Epithelial cell of esophagus (primary cell): ENCODE measurements around the gene PUS1.

Experiments
- DNase-seq: peaks from one replicate; pipeline ENCODE4 v3.0.0; 2010; ENCODE audit warnings: low read depth
- H3K4me3 ChIP-seq: 2 replicates; pipeline ENCODE4 v1.5.1; 2011; ENCODE audit warnings: mild to moderate bottlenecking, low read length, control low read depth
- CTCF ChIP-seq: IDR thresholded peaks from 2 replicates; pipeline ENCODE4 v1.5.1; 2011; ENCODE audit warnings: low read depth, mild to moderate bottlenecking, low read length, control low read depth, inconsistent platforms; ENCODE audit not compliant: insufficient read depth; ENCODE audit errors: missing control alignments

Gene PUS1

GRCh38 chr12:131909752-131910219, 19.3 kb upstream of the PUS1 start:
- no peak for TF ChIP-seq CTCF
- no peak overlapping the region for H3K4me3 ChIP-seq
- DNase-seq, result no peak

DNA sequence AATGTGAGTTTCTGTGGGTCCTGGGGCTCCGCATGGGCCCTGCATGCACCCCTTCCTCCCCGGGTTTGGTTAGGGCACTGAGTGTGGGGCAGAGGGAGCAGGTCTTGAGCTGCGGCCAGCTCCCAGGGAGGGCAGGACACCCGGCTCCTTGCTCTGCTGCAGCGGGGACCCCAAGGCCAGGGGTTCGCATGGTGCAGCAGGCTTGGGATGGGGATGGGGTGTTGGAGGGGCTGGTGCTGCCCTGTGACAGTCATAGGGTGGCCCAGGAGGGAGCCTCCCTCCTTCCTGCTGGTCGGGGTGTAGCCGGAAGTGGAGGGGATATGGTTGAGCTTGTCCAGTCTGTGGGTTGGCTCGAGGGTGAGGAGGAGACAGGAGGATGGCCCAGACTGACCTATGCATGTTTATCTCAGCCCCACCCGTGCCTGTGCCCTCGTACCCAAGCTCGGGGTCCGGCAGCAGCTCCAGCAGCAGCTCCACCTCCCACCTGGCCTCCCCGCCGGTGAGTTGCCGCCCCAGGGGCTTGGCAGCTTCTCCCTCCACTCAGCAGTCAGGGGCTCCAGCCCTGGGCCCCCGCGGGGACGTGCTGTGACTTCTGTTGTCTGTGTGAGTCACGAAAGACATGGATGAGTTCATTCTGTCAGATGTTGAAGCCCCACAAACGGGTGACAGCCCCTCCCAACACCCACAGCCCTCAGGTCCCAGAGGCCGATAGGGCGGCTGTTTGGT, 18.6 kb upstream of the PUS1 start:
- TF ChIP-seq CTCF, result no peak
- no peak for DNase-seq
- H3K4me3 ChIP-seq, result no peak overlapping the region

GRCh38 chr12:131911028-131911650, 17.9 kb upstream of the PUS1 start:
- TF ChIP-seq CTCF, result no peak
- DNase-seq, result no peak
- H3K4me3 ChIP-seq, result no peak overlapping the region

DNA sequence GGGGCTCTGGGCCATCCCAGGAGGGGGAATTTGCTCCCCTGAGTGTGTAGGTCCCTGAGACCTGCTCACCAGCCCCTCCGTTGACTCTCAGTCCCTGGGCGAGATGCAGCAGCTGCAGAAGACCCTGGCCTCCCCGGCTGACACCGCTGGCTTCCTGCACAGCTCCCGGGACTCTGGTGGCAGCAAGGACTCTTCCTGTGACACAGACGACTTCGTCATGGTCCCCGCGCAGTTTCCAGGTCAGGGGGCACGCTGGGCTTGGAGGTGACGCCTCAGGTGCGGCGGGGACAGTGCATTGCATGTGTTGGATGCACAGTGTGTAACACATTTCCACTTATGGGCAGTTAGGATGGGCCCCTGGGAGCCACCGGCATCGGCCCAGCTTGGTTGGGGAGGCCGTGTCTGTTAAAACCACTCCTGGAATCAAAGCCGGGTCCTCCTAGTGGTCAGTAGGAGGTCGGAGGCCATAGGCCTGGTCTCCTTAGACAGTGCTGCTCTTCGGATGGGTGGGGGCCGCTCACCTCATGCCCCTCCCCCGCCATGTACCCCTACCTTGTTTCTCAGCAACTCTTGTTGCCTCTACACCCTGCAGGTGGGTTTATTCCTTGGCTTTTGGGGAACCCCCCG, 17.1 kb upstream of the PUS1 start:
- no peak for TF ChIP-seq CTCF
- no peak for DNase-seq
- no peak overlapping the region for H3K4me3 ChIP-seq

DNA sequence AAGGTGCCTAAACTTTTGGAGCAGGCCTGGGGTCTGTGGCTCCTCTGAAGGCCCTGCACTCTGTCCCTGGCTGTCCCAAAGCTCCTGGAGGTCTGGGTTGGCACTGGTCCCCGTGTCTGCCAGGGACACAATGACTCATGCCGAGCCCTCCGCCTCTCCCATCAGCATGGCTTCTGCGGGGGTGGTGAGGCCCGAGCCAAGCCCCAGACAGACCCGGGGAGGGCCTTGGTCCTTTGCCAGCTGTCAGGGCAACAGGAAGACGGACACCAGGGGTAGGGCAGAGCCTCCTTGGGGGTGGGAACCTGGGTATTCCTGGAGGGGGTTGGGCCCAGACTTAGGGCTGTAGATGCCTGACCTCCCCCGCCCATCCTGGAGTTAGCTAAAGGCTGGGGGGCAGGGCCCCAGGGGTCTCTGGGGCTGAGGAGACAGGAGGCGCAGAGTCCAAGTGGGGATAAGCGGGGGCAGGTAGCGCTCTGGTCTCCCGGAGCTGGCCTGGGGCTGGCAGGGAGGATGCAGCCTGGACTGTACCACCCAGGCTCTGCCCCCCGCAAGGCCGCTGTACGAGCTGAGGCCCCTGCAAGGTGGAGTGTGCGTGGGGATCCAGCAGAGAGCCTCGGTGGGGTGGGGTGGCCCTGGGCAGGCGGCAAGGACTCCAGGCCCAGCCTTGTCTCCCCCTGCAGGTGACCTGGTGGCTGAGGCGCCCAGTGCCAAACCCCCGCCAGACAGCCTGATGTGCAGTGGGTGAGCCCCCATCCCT, 16.4 kb upstream of the PUS1 start:
- no peak overlapping the region for H3K4me3 ChIP-seq
- peak; percentile 58 for DNase-seq
- TF ChIP-seq CTCF, result no peak

DNA sequence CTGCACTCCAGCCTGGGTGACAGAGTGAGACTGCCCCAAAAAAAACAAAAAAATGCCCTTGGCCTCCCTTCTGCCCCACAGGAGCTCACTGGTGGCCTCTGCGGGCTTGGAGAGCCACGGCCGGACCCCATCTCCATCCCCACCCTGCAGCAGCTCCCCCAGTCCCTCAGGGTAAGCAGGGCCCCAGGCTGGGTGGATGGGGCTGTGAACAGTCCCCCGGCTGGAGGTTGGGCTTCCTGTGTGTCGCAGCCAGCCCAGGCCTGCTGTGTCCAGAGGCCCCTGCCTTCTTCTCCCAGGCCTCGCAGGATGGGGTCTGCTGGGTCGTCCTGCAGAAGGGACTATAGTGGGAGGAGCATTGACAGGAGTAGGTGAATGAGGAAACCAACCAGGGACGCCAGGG, 15.4 kb upstream of the PUS1 start:
- no peak for DNase-seq
- no peak overlapping the region for H3K4me3 ChIP-seq
- no peak for TF ChIP-seq CTCF
